ENCODE results near the gene SIL1.

The SIL1 gene

GRCh38 chr5:139065306-139065705 lies 132.9 kb downstream of the SIL1 start:
- TF ChIP-seq CTCF (IDR thresholded peaks at IDR 0.05; ENCODE audit: low read depth, low read length, poor library complexity, severe bottlenecking) (no peak), EZH2phosphoT487 (IDR thresholded peaks at IDR 0.05; ENCODE audit: borderline replicate concordance, low read length) (no peak)
- H3K9me3 ChIP-seq (ENCODE audit: control insufficient read depth, insufficient read depth, low read length): no peaks in the 10 kb centered on the region
- H3K36me3 ChIP-seq (ENCODE audit: control insufficient read depth, low read length): no peaks in the 10 kb centered on the region
- no peaks in the 10 kb centered on the region for H3K27me3 ChIP-seq (ENCODE audit: control insufficient read depth, low read length)
- peaks cover 3% of the 10 kb centered on the region; the same call in 1 of the 2 replicates for H3K4me1 ChIP-seq (ENCODE audit: control insufficient read depth, low read length)
- H3F3A ChIP-seq (ENCODE audit: control insufficient read depth, insufficient read depth): no peaks in the 10 kb centered on the region
- no peaks in the 10 kb centered on the region for H3K9me2 ChIP-seq (replicated peaks; ENCODE audit: control insufficient read depth, low read length)
- no peak overlapping the region for H3K4me2 ChIP-seq (ENCODE audit: low read length)
- H4K20me1 ChIP-seq (ENCODE audit: control insufficient read depth, insufficient read depth, low read depth, low read length): no peaks in the 10 kb centered on the region
- H3K4me3 ChIP-seq (ENCODE audit: low read length): no peak overlapping the region
- no peaks in the 10 kb centered on the region for H3K79me2 ChIP-seq (ENCODE audit: control insufficient read depth, low read length)
- H3K27ac ChIP-seq (ENCODE audit: low read depth, low read length): no peak overlapping the region

- no peaks in the 10 kb centered on the region for H3K9me3 ChIP-seq (ENCODE audit: control insufficient read depth, insufficient read depth, low read length)
- H3K4me1 ChIP-seq (ENCODE audit: control insufficient read depth, low read length): peaks cover 3% of the 10 kb centered on the region; the same call in 1 of the 2 replicates
- H3F3A ChIP-seq (ENCODE audit: control insufficient read depth, insufficient read depth): no peaks in the 10 kb centered on the region
- H3K9me2 ChIP-seq (replicated peaks; ENCODE audit: control insufficient read depth, low read length): no peaks in the 10 kb centered on the region
- no peak overlapping the region for H3K4me3 ChIP-seq (ENCODE audit: low read length)
- no peak overlapping the region for H3K27ac ChIP-seq (ENCODE audit: low read depth, low read length)
- TF ChIP-seq CTCF (IDR thresholded peaks at IDR 0.05; ENCODE audit: low read depth, low read length, poor library complexity, severe bottlenecking): no peak
- TF ChIP-seq EZH2phosphoT487 (IDR thresholded peaks at IDR 0.05; ENCODE audit: borderline replicate concordance, low read length): no peak
- no peaks in the 10 kb centered on the region for H4K20me1 ChIP-seq (ENCODE audit: control insufficient read depth, insufficient read depth, low read depth, low read length)
- no peak overlapping the region for H3K4me2 ChIP-seq (ENCODE audit: low read length)
- no peaks in the 10 kb centered on the region for H3K36me3 ChIP-seq (ENCODE audit: control insufficient read depth, low read length)
- no peaks in the 10 kb centered on the region for H3K79me2 ChIP-seq (ENCODE audit: control insufficient read depth, low read length)
- no peaks in the 10 kb centered on the region for H3K27me3 ChIP-seq (ENCODE audit: control insufficient read depth, low read length)
These were observed 133.6 kb downstream of the SIL1 start for GRCh38 chr5:139064613-139065012.

- H3K9me3 ChIP-seq (ENCODE audit: control insufficient read depth, insufficient read depth, low read length): no peaks in the 10 kb centered on the region
- no peaks in the 10 kb centered on the region for H3K79me2 ChIP-seq (ENCODE audit: control insufficient read depth, low read length)
- H4K20me1 ChIP-seq (ENCODE audit: control insufficient read depth, insufficient read depth, low read depth, low read length): no peaks in the 10 kb centered on the region
- H3K27ac ChIP-seq (ENCODE audit: low read depth, low read length): no peak overlapping the region
- H3K36me3 ChIP-seq (ENCODE audit: control insufficient read depth, low read length): no peaks in the 10 kb centered on the region
- H3K4me2 ChIP-seq (ENCODE audit: low read length): no peak overlapping the region
- no peaks in the 10 kb centered on the region for H3K27me3 ChIP-seq (ENCODE audit: control insufficient read depth, low read length)
- H3K9me2 ChIP-seq (replicated peaks; ENCODE audit: control insufficient read depth, low read length): no peaks in the 10 kb centered on the region
- no peaks in the 10 kb centered on the region for H3F3A ChIP-seq (ENCODE audit: control insufficient read depth, insufficient read depth)
- TF ChIP-seq CTCF (IDR thresholded peaks at IDR 0.05; ENCODE audit: low read depth, low read length, poor library complexity, severe bottlenecking) (no peak), EZH2phosphoT487 (IDR thresholded peaks at IDR 0.05; ENCODE audit: borderline replicate concordance, low read length) (no peak)
- peaks cover 3% of the 10 kb centered on the region; the same call in 1 of the 2 replicates for H3K4me1 ChIP-seq (ENCODE audit: control insufficient read depth, low read length)
- H3K4me3 ChIP-seq (ENCODE audit: low read length): no peak overlapping the region
These were observed 134.5 kb downstream of the SIL1 start for GRCh38 chr5:139063664-139064054.
